Endothelial cell of umbilical vein (primary cell): ENCODE results near the gene CNTN5. TPM values are rescaled to one million over a fixed set of nuclear protein-coding genes. Genes with fewer than 3 reads are reported as not detected.

Source experiments
- BruUV-seq: library from RNA; stranded (reverse); fragments of 400-500 nt; replicated peaks from 2 replicates; lab custom pipeline; 2021; lab: Mats Ljungman, UMichigan
- CTCF ChIA-PET: fragments of 300-600, 350-600 bp; sonication (Branson Sonifier 250); formaldehyde crosslinking; loops from one replicate; lab custom pipeline; 2021; ENCODE audit warnings: antibody characterized with exemption, inconsistent platforms; lab: Charles Lee
- POLR2A ChIA-PET: fragments of 300-600, 350-600 bp; sonication (Branson Sonifier 250); formaldehyde crosslinking; loops from one replicate; lab custom pipeline; 2021; ENCODE audit warnings: antibody characterized with exemption, inconsistent platforms; lab: Charles Lee
- DNase-seq: peaks from one replicate; pipeline ENCODE4 v3.0.0-alpha.2; 2011; ENCODE audit warnings: low read depth, low spot score
- FAIRE-seq: peaks from 2 replicates; lab custom pipeline; 2011; peaks lifted over from hg19 to GRCh38; lab: Jason Lieb, UNC
- H2AFZ ChIP-seq: 2 replicates; pipeline ENCODE4 v1.6.0; 2012; ENCODE audit warnings: low read depth, low read length, control low read depth, inconsistent platforms
- H3K27ac ChIP-seq: 2 replicates; pipeline ENCODE4 v1.5.1; 2011; ENCODE audit warnings: low read depth, mild to moderate bottlenecking, control low read depth, low read length, moderate library complexity; ENCODE audit not compliant: insufficient read depth
- H3K27me3 ChIP-seq, 2 experiments: 2 replicates each; pipeline versions ENCODE4 v1.6.0 to v1.6.1; 2011; ENCODE audit warnings: low read length in 2 of 2, mixed read lengths in 1 of 2; ENCODE audit not compliant: control insufficient read depth in 2 of 2, insufficient read depth in 2 of 2
- H3K36me3 ChIP-seq, 2 experiments: 2 replicates in 1 of 2; 3 replicates in 1 of 2; pipeline ENCODE4 v1.5.1; 2011; ENCODE audit warnings: low read length in 2 of 2, mild to moderate bottlenecking in 1 of 2, moderate library complexity in 1 of 2; ENCODE audit not compliant: control insufficient read depth in 2 of 2, insufficient read depth in 2 of 2; ENCODE audit errors: extremely low read depth in 1 of 2
- H3K4me1 ChIP-seq: 3 replicates; pipeline ENCODE4 v1.5.1; 2011; ENCODE audit warnings: mild to moderate bottlenecking, low read length; ENCODE audit not compliant: control insufficient read depth, insufficient read depth; ENCODE audit errors: extremely low read depth
- H3K4me2 ChIP-seq: 2 replicates; pipeline ENCODE4 v1.6.1; 2011; ENCODE audit warnings: low read length, control low read depth, mixed read lengths; ENCODE audit not compliant: insufficient read depth
- H3K4me3 ChIP-seq, 3 experiments: fragments of 200-600 bp in 1 of 3; sonication (generic), shearing (Covaris generic) in 1 of 3; replicated peaks in 1 of 3; 2 replicates each; pipeline ENCODE4 v1.5.1; 2011 to 2016; ENCODE audit warnings: control low read depth in 3 of 3, low read length in 3 of 3, mild to moderate bottlenecking in 2 of 3, inconsistent platforms in 1 of 3, low read depth in 1 of 3, moderate library complexity in 1 of 3; ENCODE audit not compliant: insufficient read depth in 1 of 3
- H3K79me2 ChIP-seq: 2 replicates; pipeline ENCODE4 v1.6.0; 2012; ENCODE audit warnings: low read length, inconsistent platforms; ENCODE audit not compliant: control insufficient read depth, insufficient read depth
- H3K9ac ChIP-seq: replicated peaks from 2 replicates; pipeline ENCODE3; 2011; ENCODE audit warnings: low read length, control low read depth; ENCODE audit not compliant: insufficient read depth; ENCODE audit errors: extremely low read depth
- H3K9me1 ChIP-seq: replicated peaks from 3 replicates; pipeline ENCODE4 v1.6.0; 2011; ENCODE audit warnings: mild to moderate bottlenecking, low read length; ENCODE audit not compliant: control insufficient read depth, insufficient read depth; ENCODE audit errors: extremely low read depth
- H3K9me3 ChIP-seq: replicated peaks from 2 replicates; pipeline ENCODE4 v1.5.1; 2012; ENCODE audit warnings: low read length, inconsistent platforms; ENCODE audit not compliant: control insufficient read depth, insufficient read depth
- H4K20me1 ChIP-seq: replicated peaks from 2 replicates; pipeline ENCODE3; 2011; ENCODE audit warnings: mild to moderate bottlenecking, low read length; ENCODE audit not compliant: control insufficient read depth, insufficient read depth; ENCODE audit errors: extremely low read depth
- CTCF ChIP-seq, 2 donors: IDR thresholded peaks; 1 replicate in 1 of 2; 2 replicates in 1 of 2; pipeline ENCODE4 v1.5.1; 2011; ENCODE audit warnings: low read length in 2 of 2, mild to moderate bottlenecking in 2 of 2, moderate library complexity in 2 of 2, control low read depth in 1 of 2, inconsistent platforms in 1 of 2, low read depth in 1 of 2; ENCODE audit not compliant: insufficient read depth in 1 of 2; ENCODE audit errors: extremely low read depth in 1 of 2
- EZH2 ChIP-seq: IDR thresholded peaks from 2 replicates; pipeline ENCODE4 v1.6.1; 2012; ENCODE audit warnings: borderline replicate concordance, low read depth, mild to moderate bottlenecking, moderate library complexity, low read length, inconsistent platforms; ENCODE audit not compliant: severe bottlenecking
- FOS ChIP-seq: IDR thresholded peaks from 2 replicates; pipeline ENCODE4 v1.6.1; 2011; ENCODE audit warnings: mild to moderate bottlenecking, low read length, moderate library complexity, borderline replicate concordance; ENCODE audit not compliant: insufficient read depth
- GATA2 ChIP-seq: IDR thresholded peaks from 2 replicates; pipeline ENCODE4 v1.7.0; 2011; ENCODE audit warnings: low read depth, mild to moderate bottlenecking, moderate library complexity, mixed read lengths, low read length; ENCODE audit not compliant: insufficient read length, insufficient read depth
- JUN ChIP-seq: IDR thresholded peaks from 2 replicates; pipeline ENCODE4 v1.6.1; 2011; ENCODE audit warnings: borderline replicate concordance, low read depth; ENCODE audit not compliant: insufficient read length, insufficient read depth
- MAX ChIP-seq: IDR thresholded peaks from 2 replicates; pipeline ENCODE4 v1.6.1; 2011; ENCODE audit not compliant: insufficient read depth, insufficient read length
- MYC ChIP-seq: IDR thresholded peaks from one replicate; pipeline ENCODE4 v1.6.1; 2011; ENCODE audit warnings: mild to moderate bottlenecking, low read depth, low read length
- POLR2A ChIP-seq: IDR thresholded peaks from 2 replicates; pipeline ENCODE4 v1.6.1; 2012; ENCODE audit warnings: low read depth, mild to moderate bottlenecking, control low read depth, low read length
- POLR2AphosphoS5 ChIP-seq: IDR thresholded peaks from 2 replicates; pipeline ENCODE4 v1.6.1; 2012; ENCODE audit warnings: low read depth, mild to moderate bottlenecking, control low read depth, low read length, moderate library complexity; ENCODE audit not compliant: insufficient read depth
- dilution Hi-C: fragments of 300-500 bp; cut with MboI; formaldehyde crosslinking; loops from one replicate; pipeline ENCODE4 v1.15.0; 2019; ENCODE audit warnings: low sequenced_read_pairs; ENCODE audit not compliant: extremely low pct_ligation_motif_present
- intact Hi-C: fragments of 100-400 bp; cut with micrococcal nuclease; formaldehyde crosslinking; loops from one replicate; pipeline ENCODE4 v1.10.0; 2022
- polyA plus RNA-seq, 4 experiments: library from polyadenylated mRNA; depleted of rRNA in 3 of 4; stranded (reverse) in 3 of 4; unstranded in 1 of 4; fragments of >200 nt; gene quantifications; 2 replicates each; pipeline versions ENCODE4 v1.2.1 to v1.2.3, GENCODE V29; 2011 to 2012; ENCODE audit warnings: missing spikeins in 1 of 4
- total RNA-seq: library from RNA; stranded (reverse); gene quantifications from 2 replicates; pipeline ENCODE4 v1.2.3, GENCODE V29; 2021

Gene CNTN5
- total and polyA plus RNA-seq, 2 donors (not counting 3 experiments of a cell fraction or from before 2014, with no cell fraction given), result not detected

GRCh38 chr11:99901175-99901574 lies 880.4 kb downstream of the CNTN5 start:
- ChIA-PET POLR2A (no interaction called here), CTCF (no interaction called here)
- Histone ChIP-seq H3K4me2 (no peak overlapping the region), H3K79me2 (no peaks in the 10 kb centered on the region), H3K4me3 (no peak overlapping the region), H2AFZ (no peak overlapping the region), H4K20me1 (no peaks in the 10 kb centered on the region), H3K9me1 (no peaks in the 10 kb centered on the region), H3K9ac (no peak overlapping the region), H3K27me3 (no peaks in the 10 kb centered on the region), H3K27ac (no peak overlapping the region), H3K36me3 (no peaks in the 10 kb centered on the region), H3K9me3 (no peaks in the 10 kb centered on the region), H3K4me1 (no peaks in the 10 kb centered on the region)
- DNase-seq (no peak), FAIRE-seq (no peak)
- dilution Hi-C loops (no loop called here), intact Hi-C loops (no loop called here)
- BruUV-seq, result no TSS peak
- TF ChIP-seq CTCF (IDR thresholded peaks at IDR 0.05; ENCODE audit: extremely low read depth in 1 of 2, insufficient read depth in 1 of 2, low read depth in 1 of 2, low read length in 2 of 2), result no peak

GRCh38 chr11:99911116-99911515 lies 890.4 kb downstream of the CNTN5 start:
- no peaks in the 10 kb centered on the region for H3K4me1 ChIP-seq
- no peak for TF ChIP-seq JUN
- no peak for TF ChIP-seq MAX
- no peak for TF ChIP-seq POLR2A
- no peak for TF ChIP-seq FOS
- no peak for TF ChIP-seq POLR2AphosphoS5
- no peak for TF ChIP-seq EZH2
- no peak for TF ChIP-seq MYC
- no peak for TF ChIP-seq CTCF (IDR thresholded peaks at IDR 0.05; ENCODE audit: extremely low read depth in 1 of 2, insufficient read depth in 1 of 2, low read depth in 1 of 2, low read length in 2 of 2)
- no peak for TF ChIP-seq GATA2
- no TSS peak for BruUV-seq
- no peak overlapping the region for H3K9ac ChIP-seq
- no peak overlapping the region for H3K4me2 ChIP-seq
- dilution Hi-C loops (no loop called here), intact Hi-C loops (no loop called here)
- CTCF ChIA-PET, result no interaction called here
- H3K4me3 ChIP-seq, result no peak overlapping the region
- H2AFZ ChIP-seq, result no peak overlapping the region
- H3K9me3 ChIP-seq, result no peaks in the 10 kb centered on the region
- H4K20me1 ChIP-seq, result no peaks in the 10 kb centered on the region
- POLR2A ChIA-PET, result no interaction called here
- H3K27me3 ChIP-seq, result no peaks in the 10 kb centered on the region
- no peak overlapping the region for H3K27ac ChIP-seq
- FAIRE-seq (no peak), DNase-seq (no peak)
- no peaks in the 10 kb centered on the region for H3K36me3 ChIP-seq
- H3K9me1 ChIP-seq, result no peaks in the 10 kb centered on the region
- no peaks in the 10 kb centered on the region for H3K79me2 ChIP-seq
